ENCODE measurements around the gene OXSR1. TPM values are rescaled to one million over a fixed set of nuclear protein-coding genes. Genes with fewer than 3 reads are reported as not detected.
A peak's percentile ranks its signal among the peaks of the same experiment; 100 is the strongest.

Gene OXSR1
- total and polyA plus RNA-seq, 2 of the 13 experiments (the other 11 are each of a cell fraction or from before 2014, with no cell fraction given) = 27.4 to 32.6 TPM

DNA sequence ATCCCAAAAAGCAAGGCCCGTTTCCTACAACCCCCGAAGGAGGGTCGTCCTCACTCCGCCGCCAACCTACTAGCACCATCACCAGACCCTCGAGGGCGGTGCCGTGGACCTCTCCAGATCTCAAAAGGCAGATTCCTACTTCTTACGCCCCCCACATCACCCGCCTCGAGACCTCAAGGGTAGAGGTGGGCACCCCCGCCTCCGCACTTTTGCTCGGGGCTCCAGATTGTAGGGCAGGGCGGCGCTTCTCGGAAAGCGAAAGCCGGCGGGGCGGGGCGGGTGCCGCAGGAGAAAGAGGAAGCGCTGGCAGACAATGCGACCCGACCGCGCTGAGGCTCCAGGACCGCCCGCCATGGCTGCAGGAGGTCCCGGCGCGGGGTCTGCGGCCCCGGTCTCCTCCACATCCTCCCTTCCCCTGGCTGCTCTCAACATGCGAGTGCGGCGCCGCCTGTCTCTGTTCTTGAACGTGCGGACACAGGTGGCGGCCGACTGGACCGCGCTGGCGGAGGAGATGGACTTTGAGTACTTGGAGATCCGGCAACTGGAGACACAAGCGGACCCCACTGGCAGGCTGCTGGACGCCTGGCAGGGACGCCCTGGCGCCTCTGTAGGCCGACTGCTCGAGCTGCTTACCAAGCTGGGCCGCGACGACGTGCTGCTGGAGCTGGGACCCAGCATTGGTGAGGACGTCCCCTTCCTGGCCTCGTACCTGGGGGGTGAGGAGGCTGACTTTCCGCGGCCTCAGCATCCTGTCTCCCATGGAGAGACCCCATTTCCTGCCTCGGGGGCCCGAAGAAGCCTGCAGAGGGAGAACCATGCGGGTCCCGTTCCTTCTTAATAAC, 26.8 kb upstream of the OXSR1 start, which contains the start of gene MYD88 (continued):
- no peak for TF ChIP-seq ATAD3A (CRISPR knock-in tag; IDR thresholded peaks at IDR 0.05)
- TF ChIP-seq GPN1 (CRISPR knock-in tag; IDR thresholded peaks at IDR 0.05; ENCODE audit: borderline replicate concordance) = no peak
- no peak for TF ChIP-seq NBN (conservative IDR thresholded peaks at IDR 0.05)
- peak; percentile 81 for TF ChIP-seq SRY (CRISPR knock-in tag; IDR thresholded peaks at IDR 0.05)
- no peak for TF ChIP-seq SRSF4 (IDR thresholded peaks at IDR 0.05; ENCODE audit: low read depth, low read length, poor library complexity, severe bottlenecking)
- peak; percentile 71 for TF ChIP-seq KAT8 (CRISPR knock-in tag; IDR thresholded peaks at IDR 0.05)
- peak; percentile 54; the same call in 1 of the 2 replicates for TF ChIP-seq ZNF431 (CRISPR knock-in tag; IDR thresholded peaks at IDR 0.05; ENCODE audit: borderline replicate concordance, low read depth)
- TF ChIP-seq MTF2 (CRISPR knock-in tag; IDR thresholded peaks at IDR 0.05; ENCODE audit: borderline replicate concordance) = no peak
- TF ChIP-seq, protein P1, sequence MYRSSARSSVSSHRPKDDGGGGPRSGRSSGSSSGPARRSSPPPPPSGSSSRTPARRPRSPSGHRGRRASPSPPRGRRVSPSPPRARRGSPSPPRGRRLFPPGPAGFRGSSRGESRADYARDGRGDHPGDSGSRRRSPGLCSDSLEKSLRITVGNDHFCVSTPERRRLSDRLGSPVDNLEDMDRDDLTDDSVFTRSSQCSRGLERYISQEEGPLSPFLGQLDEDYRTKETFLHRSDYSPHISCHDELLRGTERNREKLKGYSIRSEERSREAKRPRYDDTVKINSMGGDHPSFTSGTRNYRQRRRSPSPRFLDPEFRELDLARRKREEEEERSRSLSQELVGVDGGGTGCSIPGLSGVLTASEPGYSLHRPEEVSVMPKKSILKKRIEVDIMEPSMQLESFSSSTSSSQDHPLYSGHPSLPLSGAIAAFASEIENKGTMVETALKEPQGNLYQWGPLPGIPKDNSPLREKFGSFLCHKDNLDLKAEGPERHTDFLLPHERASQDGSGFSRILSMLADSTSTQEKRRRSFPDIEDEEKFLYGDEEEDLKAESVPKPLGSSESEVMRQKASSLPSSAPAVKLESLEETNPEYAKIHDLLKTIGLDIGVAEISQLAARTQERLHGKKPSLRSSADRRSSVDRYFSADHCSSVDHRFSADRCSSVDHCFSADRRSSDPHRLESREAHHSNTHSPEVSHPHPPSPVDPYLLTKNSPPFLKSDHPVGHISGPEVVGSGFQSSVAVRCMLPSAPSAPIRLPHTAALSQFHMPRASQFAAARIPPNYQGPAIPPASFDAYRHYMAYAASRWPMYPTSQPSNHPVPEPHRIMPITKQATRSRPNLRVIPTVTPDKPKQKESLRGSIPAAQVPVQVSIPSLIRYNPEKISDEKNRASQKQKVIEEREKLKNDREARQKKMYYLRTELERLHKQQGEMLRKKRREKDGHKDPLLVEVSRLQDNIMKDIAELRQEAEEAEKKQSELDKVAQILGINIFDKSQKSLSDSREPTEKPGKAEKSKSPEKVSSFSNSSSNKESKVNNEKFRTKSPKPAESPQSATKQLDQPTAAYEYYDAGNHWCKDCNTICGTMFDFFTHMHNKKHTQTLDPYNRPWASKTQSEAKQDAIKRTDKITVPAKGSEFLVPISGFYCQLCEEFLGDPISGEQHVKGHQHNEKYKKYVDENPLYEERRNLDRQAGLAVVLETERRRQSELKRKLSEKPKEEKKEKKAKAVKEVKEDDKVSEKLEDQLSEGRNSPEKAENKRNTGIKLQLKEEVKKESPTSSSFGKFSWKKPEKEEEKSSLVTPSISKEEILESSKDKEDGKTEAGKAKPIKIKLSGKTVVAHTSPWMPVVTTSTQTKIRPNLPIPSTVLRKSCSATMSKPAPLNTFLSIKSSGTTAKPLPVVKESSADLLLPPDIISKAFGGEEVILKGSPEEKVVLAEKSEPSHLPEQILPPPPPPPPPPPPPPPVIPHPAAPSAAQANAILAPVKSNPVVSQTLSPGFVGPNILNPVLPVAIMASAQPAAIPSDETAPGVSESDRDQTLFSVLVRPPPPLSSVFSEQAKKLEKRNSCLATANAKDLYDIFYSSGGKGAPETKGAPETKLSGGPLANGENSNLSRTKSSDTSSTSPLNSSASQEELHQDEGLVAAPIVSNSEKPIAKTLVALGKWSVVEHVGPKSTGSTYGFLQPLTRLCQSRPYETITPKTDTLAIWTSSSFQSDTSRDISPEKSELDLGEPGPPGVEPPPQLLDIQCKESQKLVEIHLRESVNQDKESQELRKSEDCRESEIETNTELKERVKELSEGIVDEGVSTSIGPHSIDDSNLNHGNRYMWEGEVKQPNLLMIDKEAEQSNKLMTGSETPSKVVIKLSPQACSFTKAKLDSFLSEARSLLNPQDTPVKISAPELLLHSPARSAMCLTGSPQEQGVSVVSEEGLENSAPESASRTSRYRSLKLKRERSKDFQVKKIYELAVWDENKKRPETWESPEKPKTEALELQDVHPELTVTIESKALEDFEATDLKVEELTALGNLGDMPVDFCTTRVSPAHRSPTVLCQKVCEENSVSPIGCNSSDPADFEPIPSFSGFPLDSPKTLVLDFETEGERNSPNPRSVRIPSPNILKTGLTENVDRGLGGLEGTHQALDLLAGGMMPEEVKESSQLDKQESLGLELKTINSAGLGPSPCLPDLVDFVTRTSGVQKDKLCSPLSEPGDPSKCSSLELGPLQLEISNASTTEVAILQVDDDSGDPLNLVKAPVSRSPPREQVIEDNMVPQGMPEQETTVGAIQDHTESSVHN (CRISPR knock-in tag; IDR thresholded peaks at IDR 0.05) = no peak
- peak; percentile 74 for TF ChIP-seq MYC (CRISPR knock-in tag; IDR thresholded peaks at IDR 0.05; ENCODE audit: borderline replicate concordance)
- no peak for TF ChIP-seq RAD21 (CRISPR knock-in tag; IDR thresholded peaks at IDR 0.05)
- peak; percentile 69 for TF ChIP-seq PHF20 (CRISPR knock-in tag; IDR thresholded peaks at IDR 0.05)
- TF ChIP-seq BHLHE40 (IDR thresholded peaks at IDR 0.05; ENCODE audit: low read length) = peak; percentile 17; the same call in 1 of the 2 replicates
- peak; percentile 54; the same call in 1 of the 2 replicates for TF ChIP-seq SPEN (CRISPR knock-in tag; IDR thresholded peaks at IDR 0.05; ENCODE audit: low read depth)
- peak in 1 of 2 experiments; percentile 58; a peak in 2 of 4 replicates for TF ChIP-seq KLF16 (CRISPR knock-in tag; IDR thresholded peaks at IDR 0.05)
- TF ChIP-seq, protein P2, sequence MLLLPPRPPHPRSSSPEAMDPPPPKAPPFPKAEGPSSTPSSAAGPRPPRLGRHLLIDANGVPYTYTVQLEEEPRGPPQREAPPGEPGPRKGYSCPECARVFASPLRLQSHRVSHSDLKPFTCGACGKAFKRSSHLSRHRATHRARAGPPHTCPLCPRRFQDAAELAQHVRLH (CRISPR knock-in tag; IDR thresholded peaks at IDR 0.05; ENCODE audit: borderline replicate concordance, low read depth) = peak; percentile 25; the same call in 1 of the 2 replicates
- TF ChIP-seq ZNF543 (CRISPR knock-in tag; IDR thresholded peaks at IDR 0.05) = peak; percentile 50; the same call in 1 of the 2 replicates
